Transverse colon (tissue), 4 donors: Measurements from ENCODE around the gene CACNA1B.

Experiments used
- CTCF ChIP-seq, 5 experiments: fragments of 200-600 bp in 3 of 5; fragments of 450-650 bp in 2 of 5; sonication (generic) in 3 of 5; IDR thresholded peaks; 1 replicate in 2 of 5; 2 replicates in 3 of 5; pipeline ENCODE4 v1.5.1; 2016 to 2017; ENCODE audit warnings: antibody characterized with exemption in 5 of 5, inconsistent platforms in 3 of 5, mild to moderate bottlenecking in 2 of 5, moderate library complexity in 1 of 5
- EP300 ChIP-seq: sonication (generic); formaldehyde crosslinking; IDR thresholded peaks from one replicate; pipeline ENCODE4 v1.6.1; 2017; ENCODE audit warnings: antibody characterized with exemption, low read depth
- POLR2A ChIP-seq: fragments of 450-650 bp; IDR thresholded peaks from one replicate; pipeline ENCODE4 v1.6.1; 2016; ENCODE audit warnings: antibody characterized with exemption, mild to moderate bottlenecking, moderate library complexity
- POLR2AphosphoS5 ChIP-seq, 3 donors: sonication (generic); formaldehyde crosslinking; IDR thresholded peaks; one replicate each; pipeline ENCODE4 v1.6.1; 2016; ENCODE audit warnings: antibody characterized with exemption in 3 of 3

- TF ChIP-seq EP300: no peak
- no peak for TF ChIP-seq CTCF (IDR thresholded peaks at IDR 0.05)
- TF ChIP-seq POLR2A: no peak
- no peak for TF ChIP-seq POLR2AphosphoS5 (IDR thresholded peaks at IDR 0.05)
Measured at GRCh38 chr9:138115506-138115905, 237.9 kb downstream of the CACNA1B start.
